ENCODE measurements around the gene NIPA2. TPM values are rescaled to one million over a fixed set of nuclear protein-coding genes. Genes with fewer than 3 reads are reported as not detected.

The NIPA2 gene
- total and polyA plus RNA-seq, 2 of the 13 experiments (the other 11 are each of a cell fraction or from before 2014, with no cell fraction given) = 29.0 to 56.2 TPM

GRCh38 chr15:22844421-22845288, 6.2 kb downstream of the NIPA2 start (continued):
- TF ChIP-seq KAT2B (IDR thresholded peaks at IDR 0.05; ENCODE audit: borderline replicate concordance, low read depth, low read length) = no peak
- no peak for TF ChIP-seq FOXA1 (IDR thresholded peaks at IDR 0.05)
- TF ChIP-seq FOXA1 (CRISPR knock-in tag; IDR thresholded peaks at IDR 0.05) = peak; percentile 45; the same call in 1 of the 2 replicates
- 0 out of 2 replicates have a peak, but pooled peaks have one; percentile 34 for TF ChIP-seq PITX1 (CRISPR knock-in tag; IDR thresholded peaks at IDR 0.05)
- no peak for TF ChIP-seq HDAC6 (IDR thresholded peaks at IDR 0.05; ENCODE audit: low read depth, low read length)
- TF ChIP-seq MXD4 (CRISPR knock-in tag; IDR thresholded peaks at IDR 0.05) = 0 out of 2 replicates have a peak, but pooled peaks have one; percentile 25
- TF ChIP-seq HNF4G (IDR thresholded peaks at IDR 0.05; ENCODE audit: borderline replicate concordance, low read depth, low read length) = no peak
- TF ChIP-seq HNF4G (CRISPR knock-in tag; IDR thresholded peaks at IDR 0.05; ENCODE audit: borderline replicate concordance, low read depth) = no peak
- TF ChIP-seq PHF8 (CRISPR knock-in tag; IDR thresholded peaks at IDR 0.05) = no peak
- no peak for TF ChIP-seq ZSCAN12 (CRISPR knock-in tag; IDR thresholded peaks at IDR 0.05)
- TF ChIP-seq PLRG1 (conservative IDR thresholded peaks at IDR 0.05) = no peak
- peak; percentile 49; the same call in 1 of the 2 replicates for TF ChIP-seq NR2F6 (IDR thresholded peaks at IDR 0.05)
- peak; percentile 73; the same call in 1 of the 2 replicates for TF ChIP-seq NR2F6 (CRISPR knock-in tag; IDR thresholded peaks at IDR 0.05)
- TF ChIP-seq ZNF362 (CRISPR knock-in tag; IDR thresholded peaks at IDR 0.05; ENCODE audit: borderline replicate concordance) = peak; percentile 79
- TF ChIP-seq FLYWCH1 (CRISPR knock-in tag; IDR thresholded peaks at IDR 0.05) = no peak
- no peak for TF ChIP-seq ZNF710 (CRISPR knock-in tag; IDR thresholded peaks at IDR 0.05; ENCODE audit: borderline replicate concordance)
- no peak for TF ChIP-seq REST (IDR thresholded peaks at IDR 0.05; ENCODE audit: borderline replicate concordance in 1 of 2, low read depth in 1 of 2, low read length in 2 of 2)
- TF ChIP-seq IRF1 (CRISPR knock-in tag; IDR thresholded peaks at IDR 0.05; ENCODE audit: low read depth) = no peak
- 0 out of 2 replicates have a peak, but pooled peaks have one; percentile 13 for TF ChIP-seq SPEN (CRISPR knock-in tag; IDR thresholded peaks at IDR 0.05; ENCODE audit: low read depth)
- no peak for TF ChIP-seq STAT5B (CRISPR knock-in tag; IDR thresholded peaks at IDR 0.05)
- TF ChIP-seq KDM5B (CRISPR knock-in tag; IDR thresholded peaks at IDR 0.05; ENCODE audit: borderline replicate concordance) = no peak
- no peak for TF ChIP-seq U2AF1 (optimal IDR thresholded peaks at IDR 0.05; ENCODE audit: low read depth, low read length)
- no peak for TF ChIP-seq HNRNPH1 (optimal IDR thresholded peaks at IDR 0.05; ENCODE audit: low read depth, low read length)
- no peak for TF ChIP-seq ZC3H13 (CRISPR knock-in tag; IDR thresholded peaks at IDR 0.05)
